ENCODE data around the gene CHD1L.

DNA sequence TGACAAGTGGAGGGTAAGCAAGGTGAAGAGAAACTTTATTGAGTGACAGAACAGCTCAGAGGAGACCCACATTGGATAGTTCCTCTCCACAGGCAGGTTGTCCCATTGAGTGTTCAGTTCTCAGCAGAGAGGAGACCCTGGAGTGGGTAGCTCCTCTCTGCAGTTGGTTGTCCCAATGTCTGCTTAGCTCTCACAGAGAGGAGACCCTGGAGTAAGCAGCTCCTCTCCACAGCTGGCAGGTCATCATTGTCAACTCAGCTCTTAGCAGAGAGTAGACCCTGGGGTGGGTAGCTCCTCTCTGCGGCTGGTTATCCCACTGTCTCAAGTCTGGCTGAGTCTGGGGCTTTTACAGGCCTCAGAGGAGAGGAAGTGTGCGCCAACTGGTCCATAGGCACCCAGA is 6.0 kb upstream of the CHD1L start:
- TF ChIP-seq CTCF (IDR thresholded peaks at IDR 0.05) (no peak), POLR2A (IDR thresholded peaks at IDR 0.05) (no peak)

Measured in ovary (tissue), 3 donors.